H9 (cell line): ENCODE measurements around the gene HS3ST3B1. TPM values are rescaled to one million over a fixed set of nuclear protein-coding genes. Genes with fewer than 3 reads are reported as not detected.

Experiments used
- DNase-seq: peaks from one replicate; pipeline ENCODE4 v3.0.0-alpha.2; 2017
- H2AFZ ChIP-seq: one replicate; pipeline ENCODE4 v1.6.1; 2013; ENCODE audit warnings: mild to moderate bottlenecking, low read length, control low read depth, moderate library complexity
- H2AK5ac ChIP-seq: 2 replicates; pipeline ENCODE4 v1.6.1; 2013; ENCODE audit warnings: low read length, control low read depth, mixed read lengths; ENCODE audit not compliant: insufficient read length
- H2BK120ac ChIP-seq: one replicate; pipeline ENCODE4 v1.6.1; 2013; ENCODE audit warnings: low read depth, mild to moderate bottlenecking, low read length, control low read depth, inconsistent platforms; ENCODE audit not compliant: poor library complexity, severe bottlenecking
- H2BK12ac ChIP-seq: 2 replicates; pipeline ENCODE4 v1.6.1; 2013; ENCODE audit warnings: low read length, control low read depth, mixed read lengths, low read depth; ENCODE audit not compliant: insufficient read length
- H2BK15ac ChIP-seq: 2 replicates; pipeline ENCODE4 v1.6.1; 2013; ENCODE audit warnings: low read depth, low read length, control low read depth
- H2BK20ac ChIP-seq: one replicate; pipeline ENCODE4 v1.6.1; 2013; ENCODE audit warnings: low read depth, mild to moderate bottlenecking, low read length, control low read depth, inconsistent platforms; ENCODE audit not compliant: poor library complexity, severe bottlenecking
- H2BK5ac ChIP-seq: 2 replicates; pipeline ENCODE4 v1.6.1; 2013; ENCODE audit warnings: low read length, control low read depth, mixed read lengths; ENCODE audit not compliant: insufficient read length
- H3K14ac ChIP-seq: 2 replicates; pipeline ENCODE4 v1.6.1; 2013; ENCODE audit warnings: low read length, control low read depth; ENCODE audit not compliant: insufficient read depth
- H3K18ac ChIP-seq: 2 replicates; pipeline ENCODE4 v1.6.1; 2013; ENCODE audit warnings: low read depth, mild to moderate bottlenecking, mixed read lengths, low read length, control low read depth; ENCODE audit not compliant: insufficient read length
- H3K23ac ChIP-seq: 2 replicates; pipeline ENCODE4 v1.6.1; 2013; ENCODE audit warnings: low read length, control low read depth, mixed read lengths, low read depth; ENCODE audit not compliant: insufficient read length
- H3K23me2 ChIP-seq: 2 replicates; pipeline ENCODE4 v1.6.1; 2013; ENCODE audit warnings: low read depth, mild to moderate bottlenecking, mixed read lengths, low read length, control low read depth; ENCODE audit not compliant: insufficient read length, poor library complexity, severe bottlenecking
- H3K27ac ChIP-seq: 2 replicates; pipeline ENCODE4 v1.5.1; 2013; ENCODE audit warnings: low read length, control low read depth, mixed read lengths, low read depth; ENCODE audit not compliant: insufficient read length
- H3K27me3 ChIP-seq: 2 replicates; pipeline ENCODE4 v1.6.1; 2013; ENCODE audit warnings: low read length, control low read depth, inconsistent platforms; ENCODE audit not compliant: insufficient read depth
- H3K4ac ChIP-seq: 2 replicates; pipeline ENCODE4 v1.6.1; 2013; ENCODE audit warnings: low read depth, mild to moderate bottlenecking, control low read depth, inconsistent platforms, low read length, moderate library complexity
- H3K4me1 ChIP-seq: 2 replicates; pipeline ENCODE4 v1.6.1; 2013; ENCODE audit warnings: low read length, control low read depth, inconsistent platforms; ENCODE audit not compliant: insufficient read depth
- H3K4me2 ChIP-seq: 2 replicates; pipeline ENCODE4 v1.6.1; 2013; ENCODE audit warnings: low read length, control low read depth, mixed read lengths; ENCODE audit not compliant: insufficient read length, insufficient read depth
- H3K56ac ChIP-seq: 2 replicates; pipeline ENCODE4 v1.6.1; 2013; ENCODE audit warnings: low read depth, mild to moderate bottlenecking, mixed read lengths, low read length, control low read depth; ENCODE audit not compliant: insufficient read length
- H3K79me1 ChIP-seq: 2 replicates; pipeline ENCODE4 v1.6.1; 2013; ENCODE audit warnings: low read depth, mild to moderate bottlenecking, moderate library complexity, low read length, control low read depth, inconsistent platforms; ENCODE audit not compliant: insufficient read depth, poor library complexity, severe bottlenecking
- H3K79me2 ChIP-seq: 2 replicates; pipeline ENCODE4 v1.6.1; 2013; ENCODE audit warnings: low read length, control low read depth, inconsistent platforms; ENCODE audit not compliant: insufficient read depth
- H3K9ac ChIP-seq: 2 replicates; pipeline ENCODE4 v1.6.1; 2013; ENCODE audit warnings: low read length, control low read depth, mixed read lengths; ENCODE audit not compliant: insufficient read length; ENCODE audit errors: extremely low read depth
- H3K9me3 ChIP-seq: one replicate; pipeline ENCODE4 v1.6.1; 2013; ENCODE audit warnings: low read depth, low read length, inconsistent platforms; ENCODE audit not compliant: control insufficient read depth
- H3T11ph ChIP-seq: one replicate; pipeline ENCODE4 v1.6.1; 2013; ENCODE audit warnings: mild to moderate bottlenecking, low read length, control low read depth, inconsistent platforms
- H4K20me1 ChIP-seq: one replicate; pipeline ENCODE4 v1.6.1; 2013; ENCODE audit not compliant: control insufficient read depth, insufficient read length, insufficient read depth
- H4K5ac ChIP-seq: 2 replicates; pipeline ENCODE4 v1.6.1; 2013; ENCODE audit warnings: low read depth, mild to moderate bottlenecking, mixed read lengths, low read length, control low read depth; ENCODE audit not compliant: insufficient read length
- H4K8ac ChIP-seq: replicated peaks from 2 replicates; pipeline ENCODE4 v1.6.1; 2013; ENCODE audit warnings: low read length, control low read depth, mixed read lengths, low read depth; ENCODE audit not compliant: insufficient read length
- H4K91ac ChIP-seq: 2 replicates; pipeline ENCODE4 v1.6.1; 2013; ENCODE audit warnings: low read depth, mild to moderate bottlenecking, moderate library complexity, mixed read lengths, low read length, control low read depth; ENCODE audit not compliant: insufficient read length
- H3K27ac Mint-ChIP-seq, 3 experiments: 2 replicates in 2 of 3; 3 replicates in 1 of 3; pipeline ENCODE4 v1.8.0; 2020 to 2021; ENCODE audit warnings: mixed read lengths in 3 of 3, mild to moderate bottlenecking in 1 of 3, moderate library complexity in 1 of 3
- H3K27me3 Mint-ChIP-seq: 2 replicates; pipeline ENCODE4 v1.8.0; 2021; ENCODE audit warnings: low read depth, mild to moderate bottlenecking, moderate library complexity, mixed read lengths
- H3K36me3 Mint-ChIP-seq, 3 experiments: 2 replicates in 2 of 3; 3 replicates in 1 of 3; pipeline ENCODE4 v1.8.0; 2020 to 2021; ENCODE audit warnings: low read depth in 3 of 3, mixed read lengths in 3 of 3; ENCODE audit not compliant: insufficient read depth in 1 of 3
- H3K4me1 Mint-ChIP-seq, 2 experiments: 2 replicates each; pipeline ENCODE4 v1.8.0; 2020; ENCODE audit warnings: mixed read lengths in 2 of 2
- H3K4me3 Mint-ChIP-seq, 2 experiments: 2 replicates in 1 of 2; 3 replicates in 1 of 2; pipeline ENCODE4 v1.8.0; 2020 to 2021; ENCODE audit warnings: mild to moderate bottlenecking in 2 of 2, mixed read lengths in 2 of 2, moderate library complexity in 1 of 2
- H3K9me3 Mint-ChIP-seq, 2 experiments: 2 replicates in 1 of 2; 3 replicates in 1 of 2; pipeline ENCODE4 v1.8.0; 2020; ENCODE audit warnings: mild to moderate bottlenecking in 2 of 2, mixed read lengths in 2 of 2, moderate library complexity in 1 of 2
- WGBS: extraction: QIAGEN DNeasy Blood & Tissue Kit; methylation state at CpG from one replicate; pipeline ENCODE4 v1.1.7; 2013; ENCODE audit warnings: missing lambda C conversion rate, low lambda C conversion rate, mixed read lengths; ENCODE audit not compliant: insufficient read length; ENCODE audit errors: extremely low coverage; 5-methylcytosine and 5-hydroxymethylcytosine counted together
- total RNA-seq: library from RNA; stranded (reverse); gene quantifications from 2 replicates; pipeline ENCODE4 v1.2.1, GENCODE V29; 2021
- TF ChIP-seq, protein P1 (sequence below): fragments of 200-600 bp; sonication (generic); conservative IDR thresholded peaks from 3 replicates; pipeline ENCODE4 v1.8.0; 2021; ENCODE audit warnings: antibody characterized with exemption, mild to moderate bottlenecking

HS3ST3B1 gene
- total RNA-seq, 1 experiment from 2014 or later = 2.8 TPM

DNA sequence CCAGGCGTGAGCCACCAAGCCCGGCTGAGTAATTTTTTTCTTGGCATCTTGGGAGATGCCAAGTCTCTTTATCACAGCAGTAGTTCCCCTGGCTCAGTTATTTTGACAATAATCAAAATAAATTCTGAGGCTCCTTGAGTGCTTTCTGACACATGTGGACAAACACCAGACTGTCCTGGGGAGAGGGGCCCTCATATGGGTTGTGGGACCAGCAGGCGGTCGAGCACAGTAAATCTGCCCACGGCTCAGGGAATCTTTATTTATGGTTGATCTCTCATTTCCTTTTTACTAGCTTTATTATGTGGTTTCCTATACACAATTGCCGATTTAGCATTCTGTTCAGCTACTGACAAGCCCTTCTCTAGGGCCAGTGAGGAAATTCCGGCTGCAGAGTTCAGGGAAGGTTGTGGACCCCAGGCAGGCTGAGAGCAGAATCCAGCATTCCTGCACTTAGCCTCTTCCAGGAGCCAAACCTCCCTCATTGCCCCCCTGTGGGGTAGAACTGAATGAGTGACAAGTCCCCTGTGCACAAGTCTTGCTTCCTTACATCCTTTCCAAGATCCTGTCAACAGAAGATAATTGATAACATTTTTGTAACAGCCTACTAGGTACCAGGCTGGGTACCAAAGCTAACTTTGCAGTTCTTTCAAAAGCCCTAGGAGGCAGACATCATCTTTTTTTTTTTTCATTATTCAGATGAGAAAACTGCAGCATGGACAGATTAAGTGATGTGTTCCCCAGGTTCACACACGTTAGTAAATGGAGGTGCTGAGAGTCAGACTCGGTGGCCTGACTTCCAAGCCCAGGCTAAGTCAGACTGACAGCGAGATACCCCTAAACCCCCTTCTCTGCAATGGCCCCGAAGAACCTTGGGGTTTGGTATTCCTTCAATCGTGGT, 40.2 kb downstream of the HS3ST3B1 start:
- Mint-ChIP-seq H3K9me3 (no peaks in the 10 kb centered on the region), H3K4me1 (peaks cover 24% of the 10 kb centered on the region in 2 experiments), H3K4me3 (no peak overlapping the region), H3K27me3 (no peaks in the 10 kb centered on the region), H3K36me3 (peaks cover 0 to 5% (median 4%) of the 10 kb centered on the region in 3 experiments; a peak in 3 of 7 replicates), H3K27ac (peak overlapping the region in 1 of 3 experiments; percentile 13; a peak in 1 of 7 replicates)
- Histone ChIP-seq H3K56ac (no peak overlapping the region), H4K8ac (no peak overlapping the region), H4K5ac (no peak overlapping the region), H3K27ac (no peak overlapping the region), H2BK120ac (no peak overlapping the region), H3K9me3 (no peaks in the 10 kb centered on the region), H3K4me2 (no peak overlapping the region), H3K79me2 (no peaks in the 10 kb centered on the region), H2AK5ac (no peak overlapping the region), H3K23me2 (no peaks in the 10 kb centered on the region), H3K27me3 (no peaks in the 10 kb centered on the region), H4K20me1 (no peaks in the 10 kb centered on the region), H3K14ac (no peak overlapping the region), H2BK12ac (no peak overlapping the region), H3K23ac (no peak overlapping the region), H3K18ac (no peak overlapping the region), H3K4ac (no peak overlapping the region), H2BK20ac (no peak overlapping the region), H2BK5ac (no peak overlapping the region), H3K79me1 (no peaks in the 10 kb centered on the region), H3K9ac (no peak overlapping the region), H2BK15ac (no peak overlapping the region), H4K91ac (no peak overlapping the region), H3T11ph (no peak overlapping the region), H2AFZ (no peak overlapping the region), H3K4me1 (peaks cover 4% of the 10 kb centered on the region; the same call in 1 of the 2 replicates)
- no CpG with 5 or more reads among the region's 12 CpGs for WGBS
- TF ChIP-seq, protein P1, sequence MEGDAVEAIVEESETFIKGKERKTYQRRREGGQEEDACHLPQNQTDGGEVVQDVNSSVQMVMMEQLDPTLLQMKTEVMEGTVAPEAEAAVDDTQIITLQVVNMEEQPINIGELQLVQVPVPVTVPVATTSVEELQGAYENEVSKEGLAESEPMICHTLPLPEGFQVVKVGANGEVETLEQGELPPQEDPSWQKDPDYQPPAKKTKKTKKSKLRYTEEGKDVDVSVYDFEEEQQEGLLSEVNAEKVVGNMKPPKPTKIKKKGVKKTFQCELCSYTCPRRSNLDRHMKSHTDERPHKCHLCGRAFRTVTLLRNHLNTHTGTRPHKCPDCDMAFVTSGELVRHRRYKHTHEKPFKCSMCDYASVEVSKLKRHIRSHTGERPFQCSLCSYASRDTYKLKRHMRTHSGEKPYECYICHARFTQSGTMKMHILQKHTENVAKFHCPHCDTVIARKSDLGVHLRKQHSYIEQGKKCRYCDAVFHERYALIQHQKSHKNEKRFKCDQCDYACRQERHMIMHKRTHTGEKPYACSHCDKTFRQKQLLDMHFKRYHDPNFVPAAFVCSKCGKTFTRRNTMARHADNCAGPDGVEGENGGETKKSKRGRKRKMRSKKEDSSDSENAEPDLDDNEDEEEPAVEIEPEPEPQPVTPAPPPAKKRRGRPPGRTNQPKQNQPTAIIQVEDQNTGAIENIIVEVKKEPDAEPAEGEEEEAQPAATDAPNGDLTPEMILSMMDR = no peak
- no peak for DNase-seq
